HG03520 (cell line): ENCODE measurements around the gene CMSS1.
"Not testable (repeated sequence)": the region's sequence is repeated elsewhere in the genome, so short reads cannot be mapped to it uniquely, and the experiment has no call there.

Experiments
- ATAC-seq: cut with Tn5 transposase; IDR thresholded peaks from one replicate; pipeline ENCODE4 v1.9.1; 2021; ENCODE audit warnings: mild to moderate bottlenecking, moderate library complexity; ENCODE audit not compliant: unreplicated experiment

CMSS1 gene

GRCh38 chr3:100075196-100075595 is 257.5 kb downstream of the CMSS1 start:
- no peak for ATAC-seq

- ATAC-seq: no peak
Measured at GRCh38 chr3:100075851-100076730, 258.4 kb downstream of the CMSS1 start.

GRCh38 chr3:100076731-100077529 is 259.3 kb downstream of the CMSS1 start:
- ATAC-seq: no peak

- ATAC-seq: no peak
Measured at GRCh38 chr3:100079328-100079727, 261.7 kb downstream of the CMSS1 start.

- no peak for ATAC-seq
Measured at GRCh38 chr3:100080573-100080972, 262.9 kb downstream of the CMSS1 start.

- ATAC-seq: no peak
Measured at GRCh38 chr3:100081311-100081710, 263.6 kb downstream of the CMSS1 start.

GRCh38 chr3:100081986-100082692 is 264.5 kb downstream of the CMSS1 start:
- no peak for ATAC-seq

GRCh38 chr3:100082714-100083113 is 265.1 kb downstream of the CMSS1 start:
- no peak for ATAC-seq

GRCh38 chr3:100083209-100083608 is 265.5 kb downstream of the CMSS1 start:
- no peak for ATAC-seq

GRCh38 chr3:100084100-100084806 is 266.6 kb downstream of the CMSS1 start:
- no peak for ATAC-seq

- ATAC-seq: no peak
Measured at GRCh38 chr3:100086401-100086800, 268.7 kb downstream of the CMSS1 start.

- ATAC-seq: peak; percentile 81
Measured at GRCh38 chr3:100087198-100087597, 269.5 kb downstream of the CMSS1 start.

GRCh38 chr3:100088735-100089368 is 271.2 kb downstream of the CMSS1 start:
- ATAC-seq: no peak

GRCh38 chr3:100089812-100090668 is 272.4 kb downstream of the CMSS1 start:
- peak; percentile 70 for ATAC-seq

- ATAC-seq: no peak
Measured at GRCh38 chr3:100090669-100091005, 273.0 kb downstream of the CMSS1 start.

GRCh38 chr3:100093831-100094230 is 276.2 kb downstream of the CMSS1 start:
- ATAC-seq: no peak

- not testable (repeated sequence) for ATAC-seq
Measured at GRCh38 chr3:100096286-100096685, 278.6 kb downstream of the CMSS1 start.

- no peak for ATAC-seq
Measured at GRCh38 chr3:100096866-100097265, 279.2 kb downstream of the CMSS1 start.
